ENCODE measurements around the gene ADARB2.
"Not testable (repeated sequence)": the region's sequence is repeated elsewhere in the genome, so short reads cannot be mapped to it uniquely, and the experiment has no call there.

Gene ADARB2

DNA sequence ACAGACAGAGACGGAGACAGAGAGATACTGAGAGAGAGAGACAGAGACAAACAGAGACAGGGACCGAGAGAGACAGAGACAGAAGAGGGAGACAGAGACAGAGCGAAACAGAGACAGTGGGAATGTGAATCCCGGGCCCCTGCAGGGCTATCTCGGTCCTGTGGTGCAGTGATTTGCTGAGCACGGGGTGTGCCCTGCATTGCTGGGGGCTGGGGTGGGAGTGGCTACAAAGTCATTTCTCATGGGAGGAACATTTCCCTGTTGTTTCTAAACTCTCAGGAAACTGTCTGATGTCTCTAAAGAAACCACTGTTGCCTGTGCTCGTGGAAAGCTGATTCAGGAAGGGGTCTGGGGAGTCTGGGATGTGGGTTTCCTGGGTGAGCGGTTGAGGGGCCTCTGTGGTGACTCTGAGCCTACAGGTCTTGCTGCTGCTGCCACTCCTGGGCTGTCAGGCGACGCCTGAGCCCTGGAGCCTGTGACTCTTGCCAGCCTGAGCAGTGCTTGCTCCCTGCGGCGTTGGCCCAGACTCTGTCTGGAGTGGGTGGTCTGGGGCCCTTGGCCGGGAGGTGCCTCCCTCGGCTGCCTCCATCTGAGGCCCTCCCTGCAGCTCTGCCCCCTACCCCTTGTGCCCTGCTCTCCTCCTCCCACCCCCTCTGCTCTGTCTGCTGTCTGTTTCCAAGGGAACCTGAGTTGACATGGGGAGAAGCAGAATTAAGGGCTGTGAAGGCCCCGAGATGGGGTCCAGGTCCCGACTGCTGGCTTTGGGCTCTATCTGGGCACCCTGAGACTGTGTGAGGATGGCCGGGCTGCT, 389.2 kb downstream of the ADARB2 start:
- no peak for DNase-seq (ENCODE audit: low read depth)

DNA sequence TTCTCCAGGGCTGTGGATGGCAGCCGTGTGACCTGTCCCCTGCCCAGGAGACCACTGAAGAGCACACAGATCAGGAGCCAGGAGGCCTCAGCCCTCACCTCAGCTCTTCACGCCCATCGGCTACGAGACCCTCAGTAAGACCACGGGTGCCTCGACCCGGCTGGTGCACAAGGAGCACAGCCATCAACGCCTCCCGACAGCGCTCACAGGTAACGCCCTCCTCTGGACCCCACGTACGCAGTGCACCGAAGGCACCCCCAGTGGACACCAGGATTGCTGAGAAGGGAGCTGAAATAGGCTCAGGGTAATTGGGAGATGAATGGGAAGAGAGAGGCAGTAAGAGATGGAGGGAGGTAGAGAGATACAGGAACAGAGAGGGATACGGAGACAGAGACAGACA, 389.8 kb downstream of the ADARB2 start:
- DNase-seq (ENCODE audit: low read depth), result no peak

DNA sequence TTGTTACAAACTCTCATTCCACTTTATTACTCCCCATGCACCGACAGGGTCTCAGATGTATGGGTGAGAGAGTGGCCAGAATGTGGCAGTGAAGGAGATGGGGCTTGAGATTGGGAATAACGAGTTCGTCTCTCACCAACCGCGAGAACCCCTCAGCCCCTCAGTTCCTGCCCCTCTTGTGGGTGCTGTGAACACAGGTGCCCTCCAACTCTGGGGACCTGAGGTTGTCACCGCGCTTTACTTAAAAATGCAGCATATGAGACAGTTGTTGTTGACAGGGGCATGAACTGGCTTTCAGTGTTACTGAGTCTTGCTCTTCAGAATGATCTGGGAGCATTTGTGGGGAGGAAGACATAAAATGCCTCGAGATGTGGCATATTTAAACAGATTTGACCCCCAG, 391.1 kb downstream of the ADARB2 start:
- no peak for DNase-seq (ENCODE audit: low read depth)

DNA sequence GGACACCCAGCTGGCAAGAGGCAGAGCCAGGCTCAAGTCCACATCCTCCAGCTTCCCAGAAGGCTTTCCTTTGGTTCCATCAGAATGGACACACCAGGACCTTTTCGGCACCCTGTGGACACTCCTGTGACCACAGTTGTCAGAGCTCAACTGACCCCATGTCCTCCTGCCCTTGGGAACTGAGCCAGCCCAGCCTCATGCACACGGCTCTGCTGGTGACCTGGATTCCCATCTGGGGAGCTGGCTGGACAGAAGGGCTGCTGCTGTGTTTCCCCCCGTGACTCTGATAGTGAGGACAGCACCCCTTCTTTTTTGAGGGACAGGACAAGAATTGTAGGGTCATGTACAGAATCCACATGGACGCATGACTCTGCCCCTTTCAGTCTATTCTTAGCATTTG, 392.0 kb downstream of the ADARB2 start:
- DNase-seq (ENCODE audit: low read depth), result no peak

DNA sequence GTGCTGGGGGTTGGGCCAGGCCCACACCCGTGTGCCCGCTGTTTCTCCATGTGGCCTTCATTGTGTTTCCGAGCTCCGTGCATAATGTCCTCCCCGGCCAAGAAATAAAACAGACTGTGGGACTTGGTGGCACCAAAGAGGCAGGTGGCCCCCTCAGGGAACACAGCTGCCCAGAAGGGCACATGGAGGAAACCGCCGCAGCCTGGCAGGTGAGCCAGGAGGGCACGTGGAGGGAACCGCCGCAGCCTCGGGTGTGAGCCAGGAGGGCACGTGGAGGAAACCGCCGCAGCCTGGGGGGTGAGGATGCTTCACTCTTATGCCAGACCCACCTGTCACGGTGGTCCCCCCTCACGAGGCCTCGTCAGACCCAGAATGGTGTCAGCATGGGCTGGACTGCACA, 392.5 kb downstream of the ADARB2 start:
- no peak for DNase-seq (ENCODE audit: low read depth)

DNA sequence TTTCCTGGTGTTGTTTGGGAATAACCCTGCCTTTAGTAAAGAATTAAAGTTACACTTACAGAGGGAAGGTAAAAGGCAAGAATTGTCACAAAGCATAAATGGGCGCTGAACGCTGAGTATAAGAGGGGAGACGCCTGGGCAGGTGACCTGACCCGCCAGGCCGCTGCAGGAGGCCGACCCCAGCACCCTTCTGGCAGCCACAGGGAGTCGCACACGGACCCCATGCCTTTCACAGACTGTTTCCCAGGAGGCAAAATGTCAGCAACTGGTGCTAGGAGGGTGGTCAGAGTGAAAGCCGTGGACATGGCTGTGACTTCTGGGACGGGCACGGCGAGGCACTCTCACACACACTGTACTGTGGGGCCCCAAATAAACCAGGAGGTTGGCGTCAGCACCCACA, 392.9 kb downstream of the ADARB2 start:
- DNase-seq (ENCODE audit: low read depth), result no peak

DNA sequence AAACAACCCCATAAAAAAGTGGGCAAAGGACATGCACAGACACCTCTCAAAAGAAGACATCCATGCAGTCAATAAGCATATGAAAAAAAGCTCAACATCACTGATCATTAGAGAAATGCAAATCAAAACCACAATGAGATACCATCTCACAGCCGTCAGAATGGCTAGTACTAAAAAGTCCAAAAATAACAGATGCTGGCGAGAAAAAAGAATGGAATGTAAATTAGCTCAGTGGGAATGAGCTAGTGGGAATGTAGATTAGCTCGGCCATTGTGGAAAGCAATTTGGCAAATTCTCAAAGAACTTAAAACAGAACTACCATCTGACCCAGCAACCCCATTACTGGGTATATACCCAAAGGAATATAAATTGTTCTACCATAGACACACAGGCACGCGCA, 394.1 kb downstream of the ADARB2 start:
- no peak for DNase-seq (ENCODE audit: low read depth)

DNA sequence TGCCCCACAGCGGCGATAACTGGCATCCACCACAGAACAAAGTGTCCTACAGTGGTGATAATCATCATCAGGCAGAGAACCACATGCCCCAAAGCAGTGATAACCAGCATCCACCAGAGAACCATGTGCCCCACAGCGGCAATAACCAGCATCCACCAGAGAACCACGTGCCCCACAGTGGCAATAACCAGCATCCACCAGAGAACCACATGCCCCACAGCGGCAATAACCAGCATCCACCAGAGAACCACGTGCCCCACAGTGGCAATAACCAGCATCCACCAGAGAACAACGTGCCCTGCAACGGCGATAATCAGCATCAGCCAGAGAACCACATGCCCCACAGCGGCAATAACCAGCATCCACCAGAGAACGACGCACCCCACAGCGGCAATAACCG, 396.3 kb downstream of the ADARB2 start:
- DNase-seq (ENCODE audit: low read depth), result not testable (repeated sequence)

DNA sequence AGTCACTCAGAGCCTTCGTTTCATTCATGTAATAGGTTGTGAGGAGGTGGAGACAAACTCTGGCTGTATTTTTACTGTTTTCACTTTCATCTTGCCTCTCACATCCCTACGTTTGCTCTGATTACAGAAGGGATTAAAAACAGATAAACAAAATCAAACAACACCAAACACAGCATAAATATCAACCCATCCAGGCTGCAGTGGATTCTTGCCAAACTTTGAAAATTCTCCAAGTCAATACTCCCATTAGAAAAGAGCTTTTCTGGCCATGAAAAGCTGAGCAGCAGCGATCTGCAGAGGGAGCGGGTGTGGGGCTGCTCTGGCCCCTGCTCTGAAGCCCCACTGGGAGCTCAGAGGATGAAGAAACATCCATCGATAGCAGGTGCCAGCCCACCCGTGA, 397.9 kb downstream of the ADARB2 start:
- no peak for DNase-seq (ENCODE audit: low read depth)

DNA sequence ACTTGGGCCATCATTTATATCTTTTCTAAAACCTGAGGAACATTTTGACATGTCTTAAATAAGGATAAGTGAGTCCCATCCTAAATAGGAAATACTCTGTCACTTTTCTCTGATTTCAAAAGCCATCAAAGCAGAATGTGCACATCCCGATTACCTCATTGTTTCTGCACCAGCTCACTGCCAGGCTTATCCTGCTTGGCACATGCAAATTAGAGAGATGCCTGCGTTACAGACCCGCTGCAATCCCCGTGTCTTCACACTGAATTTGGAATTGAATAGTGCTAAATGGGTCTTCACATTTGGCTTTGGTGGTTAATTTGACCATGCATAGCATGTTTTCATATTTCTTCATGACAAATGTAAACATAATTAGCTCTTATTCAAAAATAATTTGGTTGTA, 401.7 kb downstream of the ADARB2 start:
- no peak for DNase-seq (ENCODE audit: low read depth)

DNA sequence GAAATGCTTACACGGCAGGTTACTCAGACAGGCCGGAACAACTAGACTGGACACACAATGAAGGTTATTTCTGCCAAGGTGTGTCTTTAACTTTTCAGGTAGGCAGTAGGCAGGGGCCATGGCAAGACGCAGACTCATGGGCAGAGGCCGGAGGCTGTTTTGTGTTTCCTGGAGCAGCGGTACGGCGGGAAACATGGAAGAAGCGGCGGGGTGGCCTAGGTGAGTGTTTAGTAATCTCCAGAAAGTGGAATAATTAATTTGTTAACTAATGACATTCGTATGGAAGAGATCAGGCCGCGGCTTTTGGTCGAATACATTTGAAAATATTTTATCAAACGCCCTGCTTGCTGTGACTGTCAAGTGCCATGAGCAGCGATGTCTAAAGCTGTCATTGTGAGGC, 403.3 kb downstream of the ADARB2 start:
- no peak for DNase-seq (ENCODE audit: low read depth)

DNA sequence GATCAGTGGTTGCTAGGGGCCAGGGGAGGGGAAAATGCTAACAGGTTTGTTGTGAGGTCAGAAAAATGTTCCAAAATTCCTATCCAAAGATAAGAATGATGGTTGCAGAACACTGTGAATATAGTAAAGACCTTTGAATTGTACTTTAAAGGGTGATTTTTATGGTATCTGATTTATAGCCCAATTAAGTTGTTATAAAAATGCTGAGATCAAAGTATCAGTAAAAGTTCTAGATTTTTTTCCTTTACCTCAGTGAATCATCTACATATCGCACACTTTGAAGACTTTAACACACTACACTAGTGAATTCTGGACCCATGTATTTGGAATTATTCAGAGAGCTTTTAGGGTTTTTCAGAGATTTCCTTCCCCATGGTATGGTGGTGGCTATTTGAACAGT, 405.8 kb downstream of the ADARB2 start:
- DNase-seq (ENCODE audit: low read depth), result no peak

DNA sequence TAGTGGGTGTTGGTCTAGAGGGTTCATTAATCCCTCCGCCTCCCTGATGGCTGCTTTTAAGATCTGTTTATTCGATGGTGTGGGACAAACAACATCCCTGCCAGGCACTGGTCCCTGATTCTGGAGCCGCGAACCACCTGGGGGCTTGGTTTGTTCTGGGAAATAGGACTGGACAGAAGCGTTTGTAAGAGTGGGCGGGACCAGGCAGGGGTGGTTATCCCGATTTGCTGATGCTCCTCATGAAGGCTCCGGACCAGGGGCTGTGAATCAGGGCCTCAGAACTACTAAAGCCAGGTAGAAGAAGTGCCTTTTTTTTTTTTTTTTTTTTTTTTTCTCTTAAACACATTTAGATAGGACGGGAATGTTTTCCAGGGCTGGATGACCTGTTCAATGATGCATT, 407.7 kb downstream of the ADARB2 start:
- no peak for DNase-seq (ENCODE audit: low read depth)

DNA sequence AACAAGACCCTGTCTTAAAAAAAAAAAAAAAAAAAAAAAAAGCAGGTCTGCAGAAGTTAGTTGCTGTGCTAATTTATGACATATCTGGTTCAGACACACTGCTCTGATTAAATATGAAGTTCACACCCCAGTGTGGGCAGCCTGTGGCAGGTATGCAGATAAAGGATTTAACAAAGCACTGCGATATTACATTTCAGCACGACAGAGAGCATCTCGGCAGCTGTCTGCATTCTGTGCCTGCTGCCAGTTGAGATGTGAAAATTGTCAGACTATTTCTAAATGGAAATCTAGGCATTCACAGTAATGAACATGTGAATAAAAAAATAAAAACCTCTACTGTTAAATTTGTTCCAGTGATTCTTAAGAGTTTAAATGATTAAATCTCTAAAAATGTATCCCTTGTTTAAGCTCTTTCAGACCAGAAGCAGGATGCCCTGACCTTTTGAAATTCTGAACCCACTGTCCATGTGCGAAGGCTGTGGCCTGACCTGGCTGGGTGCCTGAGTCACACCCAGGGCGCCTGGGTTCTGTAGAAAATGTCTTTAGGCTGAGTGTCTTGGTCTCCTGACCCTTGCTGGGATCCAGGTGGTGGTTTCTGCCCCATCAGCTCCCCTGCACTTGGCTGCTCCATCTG, 408.2 kb downstream of the ADARB2 start:
- no peak for DNase-seq (ENCODE audit: low read depth)

DNA sequence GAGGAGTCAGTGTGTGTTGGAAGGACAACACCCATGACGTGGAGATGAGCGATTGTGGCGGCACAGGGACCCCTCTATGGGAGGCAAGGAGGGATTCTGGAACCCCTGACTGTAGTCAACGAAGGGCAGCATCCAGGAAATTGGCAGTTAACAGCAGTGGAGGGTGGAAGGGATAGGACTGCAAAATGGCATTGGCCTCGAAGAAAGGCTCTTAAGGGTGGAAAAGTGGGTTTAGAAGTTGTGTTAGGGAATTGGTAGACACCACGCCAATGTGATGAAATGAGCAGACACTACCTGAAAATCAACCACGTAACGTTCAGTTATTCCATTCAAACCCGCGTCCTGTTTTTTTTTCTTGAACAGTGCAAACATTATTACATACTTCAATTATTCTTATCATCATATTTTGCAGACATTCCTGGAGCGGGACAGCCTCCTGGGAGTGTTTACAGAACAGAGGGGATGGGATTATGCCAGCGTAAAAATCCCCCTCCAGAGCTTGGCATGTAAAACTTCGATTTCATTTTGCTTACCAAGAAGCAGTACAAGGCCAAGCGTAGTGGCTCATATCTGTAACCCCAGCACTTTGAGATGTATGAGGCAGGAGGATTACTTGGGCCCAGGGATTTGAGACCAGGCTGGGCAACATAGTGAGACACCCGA, 409.0 kb downstream of the ADARB2 start:
- no peak for DNase-seq (ENCODE audit: low read depth)

DNA sequence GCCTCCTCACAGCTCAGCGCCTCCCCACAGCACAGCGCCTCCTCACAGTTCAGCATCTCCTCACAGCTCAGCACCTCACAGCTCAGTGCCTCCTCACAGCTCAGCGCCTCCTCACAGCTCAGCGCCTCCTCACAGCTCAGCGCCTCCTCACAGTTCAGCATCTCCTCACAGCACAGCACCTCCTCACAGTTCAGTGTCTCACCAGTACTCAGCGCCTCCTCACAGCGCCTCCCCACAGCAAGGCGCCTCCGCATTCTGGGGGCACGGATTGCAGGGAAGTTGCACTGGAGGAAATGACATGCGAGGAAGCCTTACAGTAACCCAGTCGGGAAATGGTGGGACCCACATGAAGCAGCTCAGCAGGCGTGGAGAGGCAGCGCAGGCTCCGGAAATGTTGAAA, 409.6 kb downstream of the ADARB2 start:
- DNase-seq (ENCODE audit: low read depth), result no peak

DNA sequence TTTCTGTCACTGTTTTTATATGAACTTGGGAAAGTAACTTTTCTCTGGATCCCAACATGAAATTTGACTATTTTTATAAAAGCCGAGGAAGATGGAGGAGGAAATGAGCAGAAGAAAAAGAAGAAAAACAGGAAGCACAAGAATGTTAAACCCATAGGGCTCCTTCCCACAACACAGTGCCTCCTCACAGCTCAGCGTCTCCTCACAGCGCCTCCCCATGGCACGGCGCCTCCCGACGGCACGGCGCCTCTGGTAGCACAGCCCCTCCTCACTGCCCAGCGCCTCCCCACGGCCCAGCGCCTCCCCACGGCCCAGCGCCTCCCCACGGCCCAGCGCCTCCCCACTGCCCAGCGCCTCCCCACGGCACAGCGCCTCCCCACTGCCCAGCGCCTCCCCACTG, 410.8 kb downstream of the ADARB2 start:
- not testable (repeated sequence) for DNase-seq (ENCODE audit: low read depth)

DNA sequence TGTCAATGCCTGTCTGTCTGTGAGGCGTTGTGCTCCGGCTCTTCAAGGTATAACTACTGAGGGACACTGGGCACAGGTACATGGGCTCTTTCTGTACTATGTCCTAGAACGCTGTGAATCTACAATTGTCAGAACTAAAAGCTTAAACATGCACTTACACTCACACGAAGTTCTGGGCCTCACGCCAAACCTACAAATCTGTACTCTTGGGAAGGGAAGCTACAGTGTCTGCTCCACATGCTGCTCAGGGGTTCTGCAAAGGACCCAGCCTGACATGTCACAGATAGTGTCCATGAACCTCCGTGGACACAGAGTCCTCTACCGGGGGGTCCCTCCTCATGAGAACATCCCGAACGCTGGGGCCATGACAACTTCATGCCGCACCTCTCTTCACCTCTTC, 412.4 kb downstream of the ADARB2 start:
- no peak for DNase-seq (ENCODE audit: low read depth)

DNA sequence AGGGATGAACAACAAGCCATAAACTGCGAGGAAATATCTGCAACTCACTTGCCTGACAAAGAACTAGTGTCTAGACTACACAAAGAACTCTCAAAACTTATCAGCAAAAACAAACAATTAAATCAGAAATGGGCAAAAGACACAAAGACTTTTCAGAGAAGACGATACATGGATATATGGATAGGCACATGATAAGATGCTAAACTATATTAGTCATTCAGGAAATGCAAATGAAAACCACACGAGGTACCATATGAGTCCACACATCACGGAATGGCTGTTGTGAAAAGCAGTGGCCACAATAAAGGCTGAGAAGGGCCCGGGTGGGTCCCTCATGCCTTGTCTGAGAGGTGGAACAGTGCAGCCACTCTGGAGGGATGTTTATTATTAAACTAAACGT, 413.4 kb downstream of the ADARB2 start:
- DNase-seq (ENCODE audit: low read depth), result no peak

DNA sequence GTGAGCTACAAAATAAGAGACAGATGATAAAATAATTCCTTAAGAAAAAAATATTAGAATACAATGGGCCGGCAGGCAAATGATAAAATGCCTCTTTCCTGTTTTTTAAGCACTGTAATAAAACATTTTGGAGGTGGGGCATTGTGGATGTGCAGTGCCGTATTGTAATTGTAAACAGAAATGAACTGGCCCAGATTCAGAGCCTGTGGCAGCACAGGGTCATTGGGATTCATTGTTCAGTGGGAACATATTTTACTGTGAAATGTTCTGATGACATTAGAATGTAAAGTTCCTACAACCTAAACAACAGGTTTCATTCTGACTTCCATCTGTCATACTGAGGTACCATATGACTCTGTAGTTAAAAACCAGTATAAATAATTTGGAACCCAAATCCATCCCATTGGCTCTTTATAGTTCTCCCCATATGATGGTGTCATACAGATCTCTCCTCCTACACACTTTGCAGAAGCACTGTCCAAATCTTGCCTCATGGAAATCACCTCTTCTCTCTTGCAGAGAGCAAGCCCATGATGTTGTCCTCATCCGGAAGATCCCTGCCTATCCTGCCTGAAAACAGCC, 416.5 kb downstream of the ADARB2 start:
- DNase-seq (ENCODE audit: low read depth), result no peak

DNA sequence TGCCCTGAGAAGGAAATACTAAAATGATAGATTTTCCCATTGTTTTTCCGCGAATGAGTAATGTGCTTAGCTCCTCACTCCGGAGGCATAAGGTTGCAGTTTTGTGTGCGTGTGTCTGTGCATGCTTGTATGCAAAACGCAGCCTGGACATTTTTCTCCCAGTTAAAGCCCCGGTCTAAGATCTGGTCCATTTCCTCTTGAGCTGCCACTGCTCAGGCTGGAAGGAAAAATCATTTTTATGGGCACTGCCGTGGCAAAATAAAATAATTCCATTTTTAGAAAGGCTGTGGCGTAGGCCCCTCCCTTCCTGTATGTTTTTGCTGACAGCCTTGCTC, 420.5 kb downstream of the ADARB2 start:
- no peak for DNase-seq (ENCODE audit: low read depth)

DNA sequence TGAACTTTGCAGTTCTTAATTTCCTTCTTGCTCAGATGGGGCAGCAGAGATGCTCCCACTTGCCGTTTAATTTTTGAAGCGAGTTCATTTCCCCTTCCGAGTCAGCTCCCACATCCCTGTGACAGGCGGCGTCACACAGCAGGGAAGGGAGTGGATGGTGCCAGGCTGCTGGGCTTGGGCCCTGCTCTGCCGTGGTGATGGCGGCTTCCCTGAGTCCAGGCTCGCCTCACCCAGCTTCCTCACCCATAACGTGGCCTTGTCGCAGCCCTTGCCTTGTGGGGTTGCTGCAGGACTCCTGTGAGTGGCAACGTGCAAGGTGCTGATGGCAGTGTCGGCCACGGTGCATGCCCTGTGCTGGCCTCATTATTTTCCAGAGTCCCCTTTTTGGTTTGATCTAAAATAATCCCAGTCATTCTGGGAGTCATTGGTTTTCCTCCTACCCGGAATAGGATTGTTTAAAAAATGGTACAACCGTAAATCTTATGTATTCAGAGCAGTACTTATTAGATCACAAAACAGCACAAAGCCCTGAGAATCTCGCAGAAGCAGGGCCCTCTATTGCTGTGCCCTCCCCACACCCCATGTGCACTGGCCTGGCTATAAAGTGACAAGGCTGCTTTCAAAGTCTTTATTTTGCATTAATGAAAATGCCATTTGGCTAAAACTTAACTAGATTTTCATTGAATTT, 421.1 kb downstream of the ADARB2 start:
- no peak for DNase-seq (ENCODE audit: low read depth)

DNA sequence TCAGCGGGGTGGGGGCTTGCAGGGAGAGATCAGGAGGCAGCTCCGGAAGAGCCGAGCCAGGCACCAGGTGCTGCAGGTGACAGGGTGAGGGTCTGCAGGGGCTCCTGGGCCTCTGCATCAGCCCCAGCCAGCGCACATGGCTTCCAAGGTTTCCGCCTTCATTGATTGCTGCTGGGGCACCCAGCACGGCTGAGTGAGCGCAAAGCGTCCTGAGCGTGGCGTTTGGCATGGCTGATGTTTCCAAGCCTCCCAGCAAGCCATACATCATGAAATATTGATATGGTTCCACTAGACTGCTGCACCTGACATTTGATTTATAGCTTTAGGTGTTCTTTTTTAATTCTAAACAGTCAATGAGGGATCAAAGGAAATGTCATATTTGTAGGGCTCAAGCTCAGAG, 422.1 kb downstream of the ADARB2 start:
- no peak for DNase-seq (ENCODE audit: low read depth)
